Right lobe of liver (tissue), 6 donors: ENCODE measurements around the gene ACIN1. TPM values are rescaled to one million over a fixed set of nuclear protein-coding genes. Genes with fewer than 3 reads are reported as not detected.

Experiments used
- ATAC-seq, 4 donors: fragments of 200-7000 bp; cut with Tn5 transposase; one replicate each; pipeline ENCODE4 v1.9.1; 2020; ENCODE audit warnings: mild to moderate bottlenecking in 4 of 4, moderate library complexity in 4 of 4
- DNase-seq, 3 donors: peaks; one replicate each; pipeline ENCODE4 v3.0.0-alpha.2; 2020
- H3K27ac ChIP-seq, 3 donors: fragments of 200-600 bp; one replicate each; pipeline ENCODE4 v1.8.0; 2022
- H3K27me3 ChIP-seq, 2 donors: fragments of 200-600 bp; one replicate each; pipeline ENCODE4 v1.8.0; 2022
- H3K36me3 ChIP-seq, 4 donors: fragments of 200-600 bp; sonication (generic) in 1 of 4; one replicate each; pipeline versions ENCODE4 v1.5.1 to v1.8.0; 2017 to 2022; ENCODE audit warnings: control low read depth in 1 of 4
- H3K4me1 ChIP-seq, 4 donors: fragments of 200-600 bp; sonication (generic) in 1 of 4; one replicate each; pipeline versions ENCODE4 v1.5.1 to v1.8.0; 2017 to 2022; ENCODE audit warnings: control low read depth in 1 of 4
- H3K4me3 ChIP-seq, 3 donors: fragments of 200-600 bp; one replicate each; pipeline ENCODE4 v1.8.0; 2022
- H3K9me3 ChIP-seq, 4 donors: fragments of 200-600 bp; sonication (generic) in 1 of 4; one replicate each; pipeline versions ENCODE4 v1.5.1 to v1.8.0; 2017 to 2022; ENCODE audit warnings: control low read depth in 1 of 4
- CTCF ChIP-seq, 4 donors: fragments of 200-600 bp in 3 of 4; fragments of 450-650 bp in 1 of 4; IDR thresholded peaks; one replicate each; pipeline versions ENCODE4 v1.5.1 to v1.8.0; 2016 to 2022; ENCODE audit warnings: antibody characterized with exemption in 4 of 4, mild to moderate bottlenecking in 2 of 4
- POLR2A ChIP-seq: fragments of 450-650 bp; IDR thresholded peaks from one replicate; pipeline ENCODE4 v1.6.1; 2017; ENCODE audit warnings: antibody characterized with exemption, mild to moderate bottlenecking
- WGBS: methylation state at CpG from one replicate; pipeline ENCODE4 v1.1.6; 2018; ENCODE audit warnings: low coverage, low lambda C conversion rate; ENCODE audit not compliant: insufficient coverage; ENCODE audit errors: missing lambda C conversion rate; 5-methylcytosine and 5-hydroxymethylcytosine counted together
- intact Hi-C, 2 donors: fragments of 100-400 bp; cut with DNase I; formaldehyde crosslinking; loops; one replicate each; pipeline versions ENCODE4 v1.11.2 to v1.14.1; 2022
- total RNA-seq, 6 experiments: library from RNA; depleted of rRNA in 2 of 6; stranded (reverse); fragments of >200 nt in 2 of 6; fragmentation: NEBNext Ultra II Directional in 3 of 6; extraction: Animal tissue kit (Norgen Biotek cat#: 25700) in 3 of 6; gene quantifications; one replicate each; pipeline versions ENCODE4 v1.1.0 to v1.2.4, GENCODE V29; 2016 to 2023
- donor health status: DM: no; HTN: yes; CAD: no.
- donor health status: DM: no; HTN: no; CAD: no.
- donor health status: DM: no; HTN: no; CAD: no.
- donor health status: DM: no; HTN: yes; CAD: no.
- donor health status: DM: no; HTN: yes; CAD: no.

The ACIN1 gene
- total RNA-seq, 6 experiments from 2014 or later = 40.5 to 66.1 (median 52.9) TPM

- Histone ChIP-seq H3K36me3 (no peaks in the 10 kb centered on the region), H3K4me3 (no peak overlapping the region), H3K27ac (no peak overlapping the region), H3K27me3 (no peaks in the 10 kb centered on the region), H3K4me1 (no peaks in the 10 kb centered on the region), H3K9me3 (no peaks in the 10 kb centered on the region)
- ATAC-seq = no peak
- WGBS = 59% methylated on average over 4 of the region's 9 CpGs
- TF ChIP-seq CTCF (IDR thresholded peaks at IDR 0.05) = no peak
- no peak for TF ChIP-seq POLR2A
- intact Hi-C loops = loop anchor here (5.0 to 10.0 kb wide), 2 partner anchors 61 to 259 kb away; no protein-coding TSS in a partner anchor
- DNase-seq = no peak
These were observed 31.1 kb upstream of the ACIN1 start for GRCh38 chr14:23125933-23126524.

- Histone ChIP-seq H3K36me3 (no peaks in the 10 kb centered on the region), H3K27ac (no peak overlapping the region), H3K9me3 (no peaks in the 10 kb centered on the region), H3K4me1 (no peaks in the 10 kb centered on the region), H3K4me3 (no peak overlapping the region), H3K27me3 (no peaks in the 10 kb centered on the region)
- ATAC-seq = no peak
- intact Hi-C loops = loop anchor here (5.0 to 10.0 kb wide), 2 partner anchors 62 to 260 kb away; no protein-coding TSS in a partner anchor
- TF ChIP-seq POLR2A = no peak
- TF ChIP-seq CTCF (IDR thresholded peaks at IDR 0.05) = no peak
- 25% methylated on average over 3 of the region's 3 CpGs for WGBS
- no peak for DNase-seq
These were observed 30.1 kb upstream of the ACIN1 start for GRCh38 chr14:23125011-23125410.

GRCh38 chr14:23124337-23124954, 29.5 kb upstream of the ACIN1 start:
- H3K36me3 ChIP-seq = no peaks in the 10 kb centered on the region
- 78% methylated on average over 13 of the region's 13 CpGs for WGBS
- H3K9me3 ChIP-seq = no peaks in the 10 kb centered on the region
- H3K27me3 ChIP-seq = no peaks in the 10 kb centered on the region
- no peak overlapping the region for H3K4me3 ChIP-seq
- H3K27ac ChIP-seq = no peak overlapping the region
- ATAC-seq = no peak
- H3K4me1 ChIP-seq = no peaks in the 10 kb centered on the region
- intact Hi-C loops = loop anchor here in 1 of 2 donors (10.0 kb wide), 1 partner anchor 260 kb away; no protein-coding TSS in a partner anchor
- no peak for DNase-seq
- TF ChIP-seq CTCF (IDR thresholded peaks at IDR 0.05) (no peak), POLR2A (no peak)

GRCh38 chr14:23123419-23123818, 28.5 kb upstream of the ACIN1 start:
- H3K4me3 ChIP-seq = no peak overlapping the region
- WGBS = 55% methylated on average over 4 of the region's 8 CpGs
- TF ChIP-seq POLR2A = no peak
- TF ChIP-seq CTCF (IDR thresholded peaks at IDR 0.05) = no peak
- no peaks in the 10 kb centered on the region for H3K36me3 ChIP-seq
- H3K9me3 ChIP-seq = no peaks in the 10 kb centered on the region
- intact Hi-C loops = loop anchor here in 1 of 2 donors (10.0 kb wide), 1 partner anchor 261 kb away; no protein-coding TSS in a partner anchor
- no peak for DNase-seq
- ATAC-seq = no peak
- H3K27ac ChIP-seq = no peak overlapping the region
- H3K4me1 ChIP-seq = no peaks in the 10 kb centered on the region
- H3K27me3 ChIP-seq = no peaks in the 10 kb centered on the region
